H1 (cell line): ENCODE measurements around the gene CASTOR1. TPM values are rescaled to one million over a fixed set of nuclear protein-coding genes. Genes with fewer than 3 reads are reported as not detected.

Source experiments
- CTCF ChIA-PET: fragments of 300-600 bp; sonication (Branson Sonifier 250); formaldehyde crosslinking; loops from one replicate; lab custom pipeline; 2021; ENCODE audit not compliant: partially characterized antibody; lab: Charles Lee
- POLR2A ChIA-PET: fragments of 300-600 bp; sonication (Branson Sonifier 250); formaldehyde crosslinking; loops from one replicate; lab custom pipeline; 2021; ENCODE audit warnings: inconsistent platforms; ENCODE audit not compliant: partially characterized antibody; lab: Charles Lee
- DNase-seq, 2 experiments: peaks; one replicate each; pipeline versions ENCODE4 v3.0.0 to v3.0.0-alpha.2; 2010 to 2022; ENCODE audit warnings: low spot score in 2 of 2, low read depth in 1 of 2, mixed read lengths in 1 of 2
- FAIRE-seq: peaks from 2 replicates; lab custom pipeline; 2011; peaks lifted over from hg19 to GRCh38; lab: Jason Lieb, UNC
- H2AFZ ChIP-seq: 2 replicates; pipeline ENCODE4 v1.8.1; 2012; ENCODE audit warnings: low read length, inconsistent platforms
- H2AK5ac ChIP-seq: 2 replicates; pipeline ENCODE4 v1.6.1; 2013; ENCODE audit warnings: low read depth, low read length
- H2BK120ac ChIP-seq: replicated peaks from 2 replicates; pipeline ENCODE3; 2013; ENCODE audit warnings: low read depth, low read length, inconsistent platforms
- H2BK12ac ChIP-seq: 2 replicates; pipeline ENCODE4 v1.6.1; 2013; ENCODE audit warnings: low read depth, low read length
- H2BK15ac ChIP-seq: 2 replicates; pipeline ENCODE4 v1.6.1; 2013; ENCODE audit warnings: low read length
- H2BK20ac ChIP-seq: 2 replicates; pipeline ENCODE4 v1.6.1; 2013; ENCODE audit warnings: low read length
- H2BK5ac ChIP-seq: 2 replicates; pipeline ENCODE4 v1.6.1; 2013; ENCODE audit warnings: low read depth, low read length
- H3K14ac ChIP-seq: 2 replicates; pipeline ENCODE4 v1.6.1; 2013; ENCODE audit warnings: inconsistent platforms; ENCODE audit not compliant: insufficient read length
- H3K18ac ChIP-seq: 2 replicates; pipeline ENCODE4 v1.6.1; 2013; ENCODE audit warnings: low read length; ENCODE audit errors: extremely low read depth
- H3K23ac ChIP-seq: 2 replicates; pipeline ENCODE4 v1.6.1; 2013; ENCODE audit warnings: inconsistent platforms; ENCODE audit not compliant: insufficient read length
- H3K23me2 ChIP-seq: 2 replicates; pipeline ENCODE4 v1.6.1; 2013; ENCODE audit warnings: low read depth, low read length
- H3K27ac ChIP-seq: 2 replicates; pipeline ENCODE4 v1.6.1; 2011; ENCODE audit warnings: low read depth, low read length, inconsistent platforms
- H3K27me3 ChIP-seq, 4 experiments: replicated peaks in 1 of 4; 1 replicate in 1 of 4; 2 replicates in 3 of 4; pipeline versions ENCODE4 v1.6.1 to v1.8.1; 2011 to 2013; ENCODE audit warnings: low read length in 3 of 4, mild to moderate bottlenecking in 3 of 4, inconsistent platforms in 2 of 4, mixed read lengths in 2 of 4, moderate library complexity in 1 of 4; ENCODE audit not compliant: control insufficient read depth in 3 of 4, insufficient read depth in 3 of 4; ENCODE audit errors: extremely low read depth in 1 of 4
- H3K36me3 ChIP-seq, 4 experiments: 2 replicates each; pipeline versions ENCODE4 v1.6.1 to v1.8.1; 2011 to 2013; ENCODE audit warnings: mild to moderate bottlenecking in 4 of 4, low read length in 3 of 4, moderate library complexity in 2 of 4, control low read depth in 1 of 4, inconsistent platforms in 1 of 4; ENCODE audit not compliant: insufficient read depth in 4 of 4, control insufficient read depth in 2 of 4
- H3K4ac ChIP-seq: replicated peaks from 2 replicates; pipeline ENCODE3; 2013; ENCODE audit warnings: low read length, low read depth, mixed read lengths, inconsistent platforms; ENCODE audit not compliant: insufficient read length
- H3K4me1 ChIP-seq, 4 experiments: replicated peaks in 1 of 4; 1 replicate in 1 of 4; 2 replicates in 3 of 4; pipeline versions ENCODE4 v1.6.1 to v1.8.1; 2011 to 2013; ENCODE audit warnings: low read length in 3 of 4, inconsistent platforms in 2 of 4, mixed read lengths in 1 of 4; ENCODE audit not compliant: insufficient read depth in 4 of 4, control insufficient read depth in 3 of 4
- H3K4me2 ChIP-seq, 2 experiments: 2 replicates each; pipeline versions ENCODE4 v1.6.1 to v1.8.1; 2011 to 2013; ENCODE audit warnings: low read depth in 2 of 2, low read length in 2 of 2, control low read depth in 1 of 2, inconsistent platforms in 1 of 2, mild to moderate bottlenecking in 1 of 2; ENCODE audit not compliant: insufficient read depth in 1 of 2
- H3K4me3 ChIP-seq, 4 experiments: fragments of 200-600, 300-600 bp in 1 of 4; sonication (generic), shearing (Covaris generic), sonication (Bioruptor Twin) in 1 of 4; 2 replicates each; pipeline versions ENCODE4 v1.5.1 to v1.8.1; 2011 to 2016; ENCODE audit warnings: low read length in 4 of 4, low read depth in 3 of 4, control low read depth in 2 of 4, inconsistent platforms in 2 of 4, mild to moderate bottlenecking in 2 of 4, mixed read lengths in 1 of 4, moderate library complexity in 1 of 4; ENCODE audit not compliant: insufficient read depth in 2 of 4; ENCODE audit errors: extremely low read depth in 1 of 4
- H3K56ac ChIP-seq: replicated peaks from 2 replicates; pipeline ENCODE3; 2013; ENCODE audit warnings: low read depth, mild to moderate bottlenecking, mixed read lengths, low read length, inconsistent platforms; ENCODE audit not compliant: insufficient read length
- H3K79me1 ChIP-seq: 2 replicates; pipeline ENCODE4 v1.6.1; 2013; ENCODE audit warnings: low read depth, low read length, control low read depth
- H3K79me2 ChIP-seq, 2 experiments: 2 replicates each; pipeline versions ENCODE4 v1.6.1 to v1.8.1; 2012 to 2013; ENCODE audit warnings: low read length in 2 of 2, mild to moderate bottlenecking in 2 of 2, inconsistent platforms in 1 of 2; ENCODE audit not compliant: insufficient read depth in 2 of 2, control insufficient read depth in 1 of 2
- H3K9ac ChIP-seq, 4 experiments: replicated peaks in 1 of 4; 1 replicate in 1 of 4; 2 replicates in 3 of 4; pipeline versions ENCODE4 v1.6.1 to v1.8.1; 2011 to 2013; ENCODE audit warnings: low read depth in 3 of 4, low read length in 3 of 4, control low read depth in 2 of 4, mild to moderate bottlenecking in 2 of 4, moderate library complexity in 2 of 4, inconsistent platforms in 1 of 4; ENCODE audit errors: extremely low read depth in 1 of 4
- H3K9me3 ChIP-seq, 2 experiments: 2 replicates each; pipeline versions ENCODE4 v1.6.1 to v1.8.1; 2012 to 2013; ENCODE audit warnings: mild to moderate bottlenecking in 2 of 2, moderate library complexity in 2 of 2, control low read depth in 1 of 2, inconsistent platforms in 1 of 2, low read depth in 1 of 2, low read length in 1 of 2, mixed read lengths in 1 of 2; ENCODE audit not compliant: insufficient read depth in 2 of 2
- H4K20me1 ChIP-seq, 2 experiments: replicated peaks in 1 of 2; 2 replicates each; pipeline versions ENCODE3 to v1.8.1; 2011 to 2013; ENCODE audit warnings: inconsistent platforms in 2 of 2, low read length in 2 of 2, mild to moderate bottlenecking in 1 of 2; ENCODE audit not compliant: insufficient read depth in 2 of 2, control insufficient read depth in 1 of 2
- H4K5ac ChIP-seq: 2 replicates; pipeline ENCODE4 v1.6.1; 2013; ENCODE audit warnings: low read length, low read depth, mixed read lengths, inconsistent platforms; ENCODE audit not compliant: insufficient read length
- H4K8ac ChIP-seq: 2 replicates; pipeline ENCODE4 v1.8.0; 2013; ENCODE audit warnings: mild to moderate bottlenecking, moderate library complexity, low read length, inconsistent platforms; ENCODE audit not compliant: insufficient read depth; ENCODE audit errors: extremely low read depth
- H4K91ac ChIP-seq: replicated peaks from 2 replicates; pipeline ENCODE3; 2013; ENCODE audit warnings: low read length, mixed read lengths, inconsistent platforms; ENCODE audit not compliant: insufficient read length
- EP300 ChIP-seq, 2 experiments: IDR thresholded peaks; 1 replicate in 1 of 2; 2 replicates in 1 of 2; pipeline ENCODE4 v1.6.1; 2011 to 2012; ENCODE audit warnings: low read depth in 2 of 2, low read length in 2 of 2, mild to moderate bottlenecking in 2 of 2, borderline replicate concordance in 1 of 2, inconsistent platforms in 1 of 2, moderate library complexity in 1 of 2
- JUN ChIP-seq: IDR thresholded peaks from 2 replicates; pipeline ENCODE4 v1.6.1; 2011; ENCODE audit warnings: low read depth, mild to moderate bottlenecking, improper control_type of control experiment, low read length
- KDM4A ChIP-seq: IDR thresholded peaks from one replicate; pipeline ENCODE4 v1.7.1; 2012; ENCODE audit warnings: low read depth, mild to moderate bottlenecking, moderate library complexity, low read length, inconsistent platforms; ENCODE audit not compliant: severe bottlenecking
- SUZ12 ChIP-seq: fragments of 200-600 bp; sonication (generic); IDR thresholded peaks from 2 replicates; pipeline ENCODE4 v1.6.1; 2012; ENCODE audit warnings: mild to moderate bottlenecking, inconsistent platforms, low read length, moderate library complexity, mixed read lengths
- TAF7 ChIP-seq: optimal IDR thresholded peaks from 2 replicates; pipeline ENCODE3; 2011; ENCODE audit warnings: low read depth, mild to moderate bottlenecking, inconsistent platforms, low read length, moderate library complexity, borderline replicate concordance
- WGBS, 2 experiments: shearing (Covaris generic) in 1 of 2; methylation state at CpG; one replicate each; pipeline versions ENCODE4 v1.1.6 to v1.1.7; 2013 to 2015; ENCODE audit warnings: low lambda C conversion rate in 2 of 2, mixed read lengths in 2 of 2, inconsistent platforms in 1 of 2, low coverage in 1 of 2, missing lambda C conversion rate in 1 of 2; ENCODE audit not compliant: insufficient replicate concordance in 2 of 2, insufficient coverage in 1 of 2, insufficient read length in 1 of 2; ENCODE audit errors: extremely low coverage in 1 of 2, missing lambda C conversion rate in 1 of 2; 5-methylcytosine and 5-hydroxymethylcytosine counted together
- polyA plus RNA-seq, 7 experiments: library from polyadenylated mRNA; depleted of rRNA in 3 of 7; stranded (reverse) in 5 of 7; unstranded in 2 of 7; fragments of >200 nt in 5 of 7; fragments of 200-250 nt in 2 of 7; gene quantifications; 1 replicate in 5 of 7; 2 replicates in 1 of 7; 4 replicates in 1 of 7; pipeline versions ENCODE4 v1.2.1 to v1.2.3, GENCODE V29; 2011 to 2013; ENCODE audit warnings: missing spikeins in 2 of 7, mixed read lengths in 2 of 7
- total RNA-seq: library from RNA; stranded (reverse); fragmentation: NEBNext Ultra II Directional; extraction: Animal tissue kit (Norgen Biotek cat#: 25700); gene quantifications from 2 replicates; pipeline ENCODE4 v1.2.1, GENCODE V29; 2021

CASTOR1 gene
- total and polyA plus RNA-seq, 2 of the 8 experiments (the other 6 are each of a cell fraction or from before 2014, with no cell fraction given): 10.3 to 36.0 TPM

GRCh38 chr22:30268331-30268730, 21.0 kb downstream of the CASTOR1 start:
- no peak overlapping the region for H3K18ac ChIP-seq
- no peak for TF ChIP-seq JUN
- TF ChIP-seq TAF7: no peak
- TF ChIP-seq SUZ12: no peak
- TF ChIP-seq EP300 (IDR thresholded peaks at IDR 0.05; ENCODE audit: borderline replicate concordance in 1 of 2, low read depth in 2 of 2, low read length in 2 of 2): no peak
- TF ChIP-seq KDM4A: no peak
- FAIRE-seq (no peak), DNase-seq (no peak)
- H2BK20ac ChIP-seq: no peak overlapping the region
- H3K9me3 ChIP-seq: no peaks in the 10 kb centered on the region
- no peak overlapping the region for H2AK5ac ChIP-seq
- H3K27ac ChIP-seq: no peak overlapping the region
- no peak overlapping the region for H3K14ac ChIP-seq
- no peak overlapping the region for H3K4me2 ChIP-seq
- H3K4me3 ChIP-seq: no peak overlapping the region
- H3K23me2 ChIP-seq: no peaks in the 10 kb centered on the region
- no peak overlapping the region for H2BK5ac ChIP-seq
- H3K23ac ChIP-seq: no peak overlapping the region
- H3K4me1 ChIP-seq: peaks cover 0 to 1% (median under 1%) of the 10 kb centered on the region in 4 experiments; a peak in 1 of 7 replicates
- no peaks in the 10 kb centered on the region for H3K79me1 ChIP-seq
- no peak overlapping the region for H3K9ac ChIP-seq
- H3K4ac ChIP-seq: no peak overlapping the region
- H2BK15ac ChIP-seq: no peak overlapping the region
- H2AFZ ChIP-seq: no peak overlapping the region
- no peaks in the 10 kb centered on the region; a peak in 3 of 7 replicates for H3K27me3 ChIP-seq
- H4K20me1 ChIP-seq: no peaks in the 10 kb centered on the region
- no peak overlapping the region for H4K91ac ChIP-seq
- no peaks in the 10 kb centered on the region for H3K36me3 ChIP-seq
- H3K56ac ChIP-seq: no peak overlapping the region
- no peak overlapping the region for H4K8ac ChIP-seq
- WGBS, 2 experiments: 96% methylated on average over 8 of the region's 8 CpGs; no CpG with 5 or more reads in 1 of the 2 experiments
- POLR2A ChIA-PET: no interaction called here
- no peaks in the 10 kb centered on the region for H3K79me2 ChIP-seq
- no peak overlapping the region for H4K5ac ChIP-seq
- no peak overlapping the region for H2BK12ac ChIP-seq
- H2BK120ac ChIP-seq: no peak overlapping the region
- CTCF ChIA-PET: interaction anchor here (1.0 to 2.6 kb wide), 5 partner anchors 11 to 55 kb away, joined by 3 to 12 read pairs (median 4); no protein-coding TSS in a partner anchor
